HG03457 (cell line): Measurements from ENCODE around the gene SLC22A2.
"Not testable (repeated sequence)": the region's sequence is repeated elsewhere in the genome, so short reads cannot be mapped to it uniquely, and the experiment has no call there.

Source experiments
- ATAC-seq: cut with Tn5 transposase; IDR thresholded peaks from one replicate; pipeline ENCODE4 v1.9.1; 2021; ENCODE audit warnings: moderate number of reproducible peaks; ENCODE audit not compliant: unreplicated experiment

SLC22A2 gene

GRCh38 chr6:160252073-160252813 is 6.4 kb downstream of the SLC22A2 start:
- no peak for ATAC-seq

GRCh38 chr6:160249671-160250070 is 8.9 kb downstream of the SLC22A2 start:
- ATAC-seq: no peak

GRCh38 chr6:160248538-160248937 is 10.1 kb downstream of the SLC22A2 start:
- no peak for ATAC-seq

- no peak for ATAC-seq
Observed at GRCh38 chr6:160247457-160247883, 11.2 kb downstream of the SLC22A2 start.

GRCh38 chr6:160240691-160241084 is 17.9 kb downstream of the SLC22A2 start:
- no peak for ATAC-seq

- no peak for ATAC-seq
Observed at GRCh38 chr6:160239929-160240690, 18.5 kb downstream of the SLC22A2 start.

GRCh38 chr6:160238761-160239751 is 19.6 kb downstream of the SLC22A2 start:
- no peak for ATAC-seq

- ATAC-seq: no peak
Observed at GRCh38 chr6:160238278-160238711, 20.3 kb downstream of the SLC22A2 start.

- not testable (repeated sequence) for ATAC-seq
Observed at GRCh38 chr6:160237597-160238275, 20.9 kb downstream of the SLC22A2 start.

- ATAC-seq: not testable (repeated sequence)
Observed at GRCh38 chr6:160236235-160236872, 22.3 kb downstream of the SLC22A2 start.

GRCh38 chr6:160233950-160234640 is 24.5 kb downstream of the SLC22A2 start:
- not testable (repeated sequence) for ATAC-seq

GRCh38 chr6:160227769-160228161 is 30.9 kb downstream of the SLC22A2 start:
- no peak for ATAC-seq

- ATAC-seq: no peak
Observed at GRCh38 chr6:160227038-160227768, 31.4 kb downstream of the SLC22A2 start.

- no peak for ATAC-seq
Observed at GRCh38 chr6:160226118-160226591, 32.5 kb downstream of the SLC22A2 start.

- ATAC-seq: no peak
Observed at GRCh38 chr6:160224639-160225237, 33.9 kb downstream of the SLC22A2 start.

GRCh38 chr6:160222491-160222890 is 36.1 kb downstream of the SLC22A2 start:
- no peak for ATAC-seq

- ATAC-seq: no peak
Observed at GRCh38 chr6:160221918-160222317, 36.7 kb downstream of the SLC22A2 start.

- ATAC-seq: no peak
Observed at GRCh38 chr6:160221423-160221822, 37.2 kb downstream of the SLC22A2 start.
